B cell (primary cell): ENCODE results near the gene OR1N1.

Experiments used
- EZH2 ChIP-seq: IDR thresholded peaks from 2 replicates; pipeline ENCODE4 v1.6.1; 2012; ENCODE audit warnings: borderline replicate concordance, low read depth, mild to moderate bottlenecking, moderate library complexity, low read length; ENCODE audit not compliant: insufficient read depth, poor library complexity, severe bottlenecking
- TF ChIP-seq, protein P1 (sequence below): fragments of 200-600 bp; IDR thresholded peaks from one replicate; pipeline ENCODE4 v1.8.0; 2022; ENCODE audit warnings: antibody characterized with exemption, mild to moderate bottlenecking

DNA sequence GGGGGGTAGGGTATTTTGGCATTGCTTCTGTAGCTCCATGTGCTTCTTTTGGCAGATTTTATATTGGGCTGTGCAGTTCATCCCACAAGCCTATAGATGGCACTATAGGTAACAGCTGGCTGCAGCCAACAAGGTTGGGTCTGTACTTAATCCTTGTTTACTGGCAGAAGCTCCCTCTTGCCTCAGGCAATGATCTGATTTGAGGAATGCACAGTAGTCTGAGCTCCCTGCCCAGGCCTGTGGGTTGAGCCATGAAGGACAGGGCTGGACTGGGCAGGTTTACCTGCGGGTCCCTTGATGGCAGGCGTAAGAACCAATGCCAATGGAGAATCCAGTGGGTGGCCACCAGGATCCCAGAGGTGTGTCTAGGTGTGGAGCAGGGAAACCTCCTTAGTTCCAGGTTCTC, 28.2 kb downstream of the OR1N1 start:
- TF ChIP-seq, protein P1, sequence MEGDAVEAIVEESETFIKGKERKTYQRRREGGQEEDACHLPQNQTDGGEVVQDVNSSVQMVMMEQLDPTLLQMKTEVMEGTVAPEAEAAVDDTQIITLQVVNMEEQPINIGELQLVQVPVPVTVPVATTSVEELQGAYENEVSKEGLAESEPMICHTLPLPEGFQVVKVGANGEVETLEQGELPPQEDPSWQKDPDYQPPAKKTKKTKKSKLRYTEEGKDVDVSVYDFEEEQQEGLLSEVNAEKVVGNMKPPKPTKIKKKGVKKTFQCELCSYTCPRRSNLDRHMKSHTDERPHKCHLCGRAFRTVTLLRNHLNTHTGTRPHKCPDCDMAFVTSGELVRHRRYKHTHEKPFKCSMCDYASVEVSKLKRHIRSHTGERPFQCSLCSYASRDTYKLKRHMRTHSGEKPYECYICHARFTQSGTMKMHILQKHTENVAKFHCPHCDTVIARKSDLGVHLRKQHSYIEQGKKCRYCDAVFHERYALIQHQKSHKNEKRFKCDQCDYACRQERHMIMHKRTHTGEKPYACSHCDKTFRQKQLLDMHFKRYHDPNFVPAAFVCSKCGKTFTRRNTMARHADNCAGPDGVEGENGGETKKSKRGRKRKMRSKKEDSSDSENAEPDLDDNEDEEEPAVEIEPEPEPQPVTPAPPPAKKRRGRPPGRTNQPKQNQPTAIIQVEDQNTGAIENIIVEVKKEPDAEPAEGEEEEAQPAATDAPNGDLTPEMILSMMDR: peak; percentile 80
- TF ChIP-seq EZH2: no peak
